ENCODE results near the gene WDR45B. TPM values are rescaled to one million over a fixed set of nuclear protein-coding genes. Genes with fewer than 3 reads are reported as not detected.

Gene WDR45B
- total RNA-seq, 1 experiment from 2014 or later, result 110 TPM

DNA sequence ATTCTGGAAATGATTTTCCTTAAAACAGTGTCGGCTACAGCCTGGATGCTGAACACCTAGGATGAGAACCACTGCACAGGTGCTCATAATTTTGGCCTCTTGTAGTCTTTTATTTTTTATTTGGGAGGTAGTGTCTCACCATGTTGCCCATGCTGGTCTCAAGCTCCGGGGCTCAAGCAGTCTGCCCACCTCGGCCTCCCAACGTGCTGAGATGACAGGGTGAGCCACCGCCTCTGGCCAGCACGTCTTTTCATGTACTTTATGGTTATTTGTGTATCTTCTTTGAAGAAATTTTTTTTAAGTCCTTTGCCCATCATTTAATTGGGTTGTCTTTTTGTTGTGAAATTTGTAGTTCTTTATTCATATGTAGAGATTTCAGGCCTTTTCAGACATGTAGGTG lies 58.0 kb downstream of the WDR45B start:
- no CpG with 5 or more reads among the region's 6 CpGs for WGBS (ENCODE audit: extremely low coverage, insufficient read length, low lambda C conversion rate)
- Histone ChIP-seq H3K79me2 (ENCODE audit: insufficient read depth, low read length) (no peaks in the 10 kb centered on the region), H4K8ac (replicated peaks; ENCODE audit: insufficient read length, low read depth, low read length) (no peak overlapping the region), H4K20me1 (ENCODE audit: control insufficient read depth, insufficient read depth, insufficient read length) (peaks cover 2% of the 10 kb centered on the region), H3K4me2 (ENCODE audit: insufficient read depth, insufficient read length, low read length) (no peak overlapping the region), H2BK5ac (ENCODE audit: insufficient read length, low read length) (no peak overlapping the region), H3K14ac (ENCODE audit: insufficient read depth, low read length) (no peak overlapping the region), H2BK12ac (ENCODE audit: insufficient read length, low read depth, low read length) (no peak overlapping the region), H3K18ac (ENCODE audit: insufficient read length, low read depth, low read length) (no peak overlapping the region), H3K27me3 (ENCODE audit: insufficient read depth, low read length) (no peaks in the 10 kb centered on the region), H3K27ac (ENCODE audit: insufficient read length, low read depth, low read length) (no peak overlapping the region), H2BK15ac (ENCODE audit: low read depth, low read length) (no peak overlapping the region), H3K4me1 (ENCODE audit: insufficient read depth, low read length) (no peaks in the 10 kb centered on the region), H3K23ac (ENCODE audit: insufficient read length, low read depth, low read length) (no peak overlapping the region), H3K9me3 (ENCODE audit: control insufficient read depth, low read depth, low read length) (no peaks in the 10 kb centered on the region), H2AFZ (ENCODE audit: low read length) (no peak overlapping the region), H2BK20ac (ENCODE audit: low read depth, low read length, poor library complexity, severe bottlenecking) (no peak overlapping the region), H3K9ac (ENCODE audit: extremely low read depth, insufficient read length, low read length) (no peak overlapping the region), H3K79me1 (ENCODE audit: insufficient read depth, low read depth, low read length, poor library complexity, severe bottlenecking) (peaks cover 2% of the 10 kb centered on the region), H3K23me2 (ENCODE audit: insufficient read length, low read depth, low read length, poor library complexity, severe bottlenecking) (no peaks in the 10 kb centered on the region), H3T11ph (ENCODE audit: low read length) (no peak overlapping the region), H2AK5ac (ENCODE audit: insufficient read length, low read length) (no peak overlapping the region), H3K56ac (ENCODE audit: insufficient read length, low read depth, low read length) (no peak overlapping the region), H4K5ac (ENCODE audit: insufficient read length, low read depth, low read length) (no peak overlapping the region), H4K91ac (ENCODE audit: insufficient read length, low read depth, low read length) (no peak overlapping the region), H3K4ac (ENCODE audit: low read depth, low read length) (no peak overlapping the region), H2BK120ac (ENCODE audit: low read depth, low read length, poor library complexity, severe bottlenecking) (no peak overlapping the region)
- peaks cover 31 to 63% (median 61%) of the 10 kb centered on the region in 3 experiments for H3K36me3 Mint-ChIP-seq (ENCODE audit: insufficient read depth in 1 of 3, low read depth in 3 of 3)
- DNase-seq, result no peak
- TF ChIP-seq, protein P1, sequence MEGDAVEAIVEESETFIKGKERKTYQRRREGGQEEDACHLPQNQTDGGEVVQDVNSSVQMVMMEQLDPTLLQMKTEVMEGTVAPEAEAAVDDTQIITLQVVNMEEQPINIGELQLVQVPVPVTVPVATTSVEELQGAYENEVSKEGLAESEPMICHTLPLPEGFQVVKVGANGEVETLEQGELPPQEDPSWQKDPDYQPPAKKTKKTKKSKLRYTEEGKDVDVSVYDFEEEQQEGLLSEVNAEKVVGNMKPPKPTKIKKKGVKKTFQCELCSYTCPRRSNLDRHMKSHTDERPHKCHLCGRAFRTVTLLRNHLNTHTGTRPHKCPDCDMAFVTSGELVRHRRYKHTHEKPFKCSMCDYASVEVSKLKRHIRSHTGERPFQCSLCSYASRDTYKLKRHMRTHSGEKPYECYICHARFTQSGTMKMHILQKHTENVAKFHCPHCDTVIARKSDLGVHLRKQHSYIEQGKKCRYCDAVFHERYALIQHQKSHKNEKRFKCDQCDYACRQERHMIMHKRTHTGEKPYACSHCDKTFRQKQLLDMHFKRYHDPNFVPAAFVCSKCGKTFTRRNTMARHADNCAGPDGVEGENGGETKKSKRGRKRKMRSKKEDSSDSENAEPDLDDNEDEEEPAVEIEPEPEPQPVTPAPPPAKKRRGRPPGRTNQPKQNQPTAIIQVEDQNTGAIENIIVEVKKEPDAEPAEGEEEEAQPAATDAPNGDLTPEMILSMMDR (conservative IDR thresholded peaks at IDR 0.05), result no peak
- peaks cover 0 to 2% of the 10 kb centered on the region in 2 experiments; a peak in 1 of 5 replicates for H3K9me3 Mint-ChIP-seq
- H3K4me3 Mint-ChIP-seq, result no peak overlapping the region
- no peaks in the 10 kb centered on the region; the same call in 1 of the 2 replicates for H3K27me3 Mint-ChIP-seq (ENCODE audit: low read depth)
- H3K27ac Mint-ChIP-seq, result peak overlapping the region in 1 of 3 experiments; percentile 21; a peak in 1 of 7 replicates
- H3K4me1 Mint-ChIP-seq, result peaks cover 4 to 10% of the 10 kb centered on the region in 2 experiments; a peak in 3 of 4 replicates
